GM23338 (cell line): ENCODE data around the gene SETX. TPM values are rescaled to one million over a fixed set of nuclear protein-coding genes. Genes with fewer than 3 reads are reported as not detected.
"Not testable (repeated sequence)": the region's sequence is repeated elsewhere in the genome, so short reads cannot be mapped to it uniquely, and the experiment has no call there.

ENCODE experiments used
- ATAC-seq: fragments of 200-7000 bp; cut with Tn5 transposase; 3 replicates; pipeline ENCODE4 v1.9.1; 2020
- DNase-seq: peaks from one replicate; pipeline ENCODE4 v3.0.0-alpha.2; 2015; ENCODE audit warnings: low spot score
- H2AFZ ChIP-seq: fragments of 200-600 bp; sonication (generic); 2 replicates; pipeline ENCODE4 v1.8.0; 2016; ENCODE audit warnings: antibody characterized with exemption, mild to moderate bottlenecking, moderate library complexity
- H3F3A ChIP-seq: fragments of 200-600 bp; sonication (generic); replicated peaks from 2 replicates; pipeline ENCODE4 v1.8.0; 2017; ENCODE audit warnings: antibody characterized with exemption, mixed run types, low read depth
- H3K27ac ChIP-seq: fragments of 200-600 bp; sonication (generic); 2 replicates; pipeline ENCODE4 v1.6.1; 2016; ENCODE audit warnings: low read depth
- H3K27me3 ChIP-seq: fragments of 200-600 bp; sonication (generic); 2 replicates; pipeline ENCODE4 v1.8.0; 2016; ENCODE audit warnings: mild to moderate bottlenecking, mixed run types, moderate library complexity; ENCODE audit not compliant: insufficient read depth
- H3K36me3 ChIP-seq: fragments of 200-600 bp; sonication (generic); 2 replicates; pipeline ENCODE4 v1.8.0; 2016; ENCODE audit warnings: mild to moderate bottlenecking; ENCODE audit not compliant: insufficient read depth
- H3K4me1 ChIP-seq: fragments of 200-600 bp; sonication (generic); 2 replicates; pipeline ENCODE4 v1.8.0; 2016; ENCODE audit warnings: mild to moderate bottlenecking, moderate library complexity; ENCODE audit not compliant: insufficient read depth
- H3K4me2 ChIP-seq: fragments of 200-600 bp; sonication (generic); 2 replicates; pipeline ENCODE4 v1.7.1; 2017; ENCODE audit warnings: mixed run types
- H3K4me3 ChIP-seq: fragments of 200-600 bp; sonication (generic); 2 replicates; pipeline ENCODE4 v1.6.1; 2016; ENCODE audit warnings: mixed run types
- H3K79me2 ChIP-seq: fragments of 200-600 bp; sonication (generic); replicated peaks from 2 replicates; pipeline ENCODE4 v1.8.0; 2017; ENCODE audit warnings: mild to moderate bottlenecking; ENCODE audit not compliant: insufficient read depth
- H3K9me2 ChIP-seq: fragments of 200-600 bp; sonication (generic); 2 replicates; pipeline ENCODE4 v1.8.0; 2017; ENCODE audit not compliant: insufficient read depth
- H4K20me1 ChIP-seq: fragments of 200-600 bp; sonication (generic); replicated peaks from 2 replicates; pipeline ENCODE4 v1.8.0; 2017; ENCODE audit warnings: mild to moderate bottlenecking; ENCODE audit not compliant: insufficient read depth
- H3K27ac Mint-ChIP-seq: 2 replicates; pipeline ENCODE4 v1.8.0; 2020; ENCODE audit warnings: inconsistent platforms, mild to moderate bottlenecking, moderate library complexity, mixed read lengths
- H3K27me3 Mint-ChIP-seq: 3 replicates; pipeline ENCODE4 v1.8.0; 2022; ENCODE audit warnings: low read depth, mild to moderate bottlenecking, moderate library complexity, mixed read lengths, inconsistent platforms; ENCODE audit not compliant: insufficient read depth, poor library complexity
- H3K36me3 Mint-ChIP-seq: 3 replicates; pipeline ENCODE4 v1.8.0; 2021; ENCODE audit warnings: low read depth, mild to moderate bottlenecking, inconsistent platforms, moderate library complexity, mixed read lengths
- H3K4me1 Mint-ChIP-seq: 3 replicates; pipeline ENCODE4 v1.8.0; 2020; ENCODE audit warnings: mild to moderate bottlenecking, inconsistent platforms, mixed read lengths
- H3K4me3 Mint-ChIP-seq: 3 replicates; pipeline ENCODE4 v1.8.0; 2021; ENCODE audit warnings: moderate library complexity, mild to moderate bottlenecking, inconsistent platforms, mixed read lengths
- H3K9me3 Mint-ChIP-seq: 3 replicates; pipeline ENCODE4 v1.8.0; 2020; ENCODE audit warnings: moderate library complexity, mild to moderate bottlenecking, inconsistent platforms, mixed read lengths
- EZH2 ChIP-seq: fragments of 200-600 bp; sonication (generic); IDR thresholded peaks from one replicate; pipeline ENCODE4 v1.8.0; 2017; ENCODE audit warnings: antibody characterized with exemption, mild to moderate bottlenecking, low read depth; ENCODE audit not compliant: unreplicated experiment
- REST ChIP-seq: IDR thresholded peaks from one replicate; pipeline ENCODE4 v1.6.1; 2018; ENCODE audit warnings: antibody characterized with exemption; ENCODE audit not compliant: unreplicated experiment
- polyA plus RNA-seq: library from polyadenylated mRNA; unstranded; fragments of >200 nt; fragmentation: Nextera tagmentation; extraction: Ambion mirVana; gene quantifications from 2 replicates; pipeline ENCODE4 v1.2.1, GENCODE V29; 2016
- total RNA-seq: library from RNA; depleted of rRNA; stranded (reverse); fragments of >200 nt; shearing (Covaris generic); gene quantifications from 2 replicates; pipeline ENCODE4 v1.2.3, GENCODE V29; 2014
- TF ChIP-seq, protein P1 (sequence below): IDR thresholded peaks from 2 replicates; pipeline ENCODE4 v1.6.1; 2016; ENCODE audit warnings: antibody characterized with exemption

SETX gene
- total and polyA plus RNA-seq, 2 experiments from 2014 or later: 17.5 to 49.9 TPM

DNA sequence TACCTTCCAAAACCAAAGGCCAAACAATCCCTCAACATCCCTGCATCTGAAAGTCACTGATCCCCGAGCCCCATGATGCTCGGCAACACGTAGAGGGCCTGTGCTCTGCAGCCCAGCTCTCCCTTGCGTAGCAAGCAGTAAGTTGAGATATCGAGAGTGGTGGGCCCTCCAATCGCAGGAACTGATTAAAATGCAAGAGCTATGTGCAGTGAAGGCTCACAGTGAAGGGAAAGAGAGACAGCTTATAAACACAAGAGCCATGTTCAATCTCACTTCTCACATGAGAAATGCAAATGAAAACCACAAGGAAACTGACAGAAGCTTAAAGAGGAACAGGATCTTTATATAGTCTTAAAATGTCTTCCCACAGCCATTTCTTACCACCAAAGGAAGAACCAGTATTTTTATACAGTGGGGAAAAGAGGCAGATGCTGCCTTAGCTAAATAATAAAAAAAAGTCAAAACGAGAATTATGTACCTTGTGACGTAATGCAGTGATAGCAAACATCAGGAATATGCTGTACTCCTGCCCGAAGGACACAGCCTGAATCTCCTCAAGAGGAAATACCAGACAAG, 27.3 kb upstream of the SETX start (continued):
- TF ChIP-seq, protein P1, sequence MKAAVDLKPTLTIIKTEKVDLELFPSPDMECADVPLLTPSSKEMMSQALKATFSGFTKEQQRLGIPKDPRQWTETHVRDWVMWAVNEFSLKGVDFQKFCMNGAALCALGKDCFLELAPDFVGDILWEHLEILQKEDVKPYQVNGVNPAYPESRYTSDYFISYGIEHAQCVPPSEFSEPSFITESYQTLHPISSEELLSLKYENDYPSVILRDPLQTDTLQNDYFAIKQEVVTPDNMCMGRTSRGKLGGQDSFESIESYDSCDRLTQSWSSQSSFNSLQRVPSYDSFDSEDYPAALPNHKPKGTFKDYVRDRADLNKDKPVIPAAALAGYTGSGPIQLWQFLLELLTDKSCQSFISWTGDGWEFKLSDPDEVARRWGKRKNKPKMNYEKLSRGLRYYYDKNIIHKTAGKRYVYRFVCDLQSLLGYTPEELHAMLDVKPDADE: no peak
- TF ChIP-seq REST (no peak), EZH2 (no peak)

- not testable (repeated sequence) for H3K9me2 ChIP-seq, H3K9me3 Mint-ChIP-seq, H3K27ac Mint-ChIP-seq, H3K79me2 ChIP-seq, H3K4me3 Mint-ChIP-seq, H3K4me1 Mint-ChIP-seq, H3K4me1 ChIP-seq, H3K27me3 ChIP-seq, H3K4me2 ChIP-seq, H3K27me3 Mint-ChIP-seq, H3K36me3 ChIP-seq, H3K27ac ChIP-seq, H3K4me3 ChIP-seq, H2AFZ ChIP-seq, ATAC-seq, DNase-seq
- peaks cover 25% of the 10 kb centered on the region for H3F3A ChIP-seq
- peaks cover 14% of the 10 kb centered on the region for H4K20me1 ChIP-seq
- peaks cover 21% of the 10 kb centered on the region for H3K36me3 Mint-ChIP-seq
Measured at GRCh38 chr9:132378416-132378815, 23.6 kb upstream of the SETX start.

GRCh38 chr9:132377769-132378168, 23.0 kb upstream of the SETX start:
- not testable (repeated sequence) for H3K27me3 ChIP-seq, H3K4me1 ChIP-seq, H3K36me3 ChIP-seq, H3K27me3 Mint-ChIP-seq, H3K4me3 Mint-ChIP-seq, H2AFZ ChIP-seq, DNase-seq, H3K4me3 ChIP-seq, H3K9me3 Mint-ChIP-seq, H3K4me1 Mint-ChIP-seq, ATAC-seq, H3K9me2 ChIP-seq, H3K4me2 ChIP-seq, H3K27ac Mint-ChIP-seq, H3K79me2 ChIP-seq, H3K27ac ChIP-seq
- peaks cover 16% of the 10 kb centered on the region; the same call in 2 of the 3 replicates for H3K36me3 Mint-ChIP-seq
- Histone ChIP-seq H3F3A (peaks cover 25% of the 10 kb centered on the region), H4K20me1 (peaks cover 14% of the 10 kb centered on the region)
